Activated CD8-positive, alpha-beta memory T cell treated with anti-CD3 and anti-CD28 coated beads, Interleukin-2, amount 10 ng/mL, durations not matched to agents 7 days and 5 days (primary cell): ENCODE measurements around the gene LYL1. TPM values are rescaled to one million over a fixed set of nuclear protein-coding genes. Genes with fewer than 3 reads are reported as not detected.

Source experiments
- ATAC-seq: fragments of 150-1000 bp; cut with Tn5 transposase; one replicate; pipeline ENCODE4 v1.10.0; 2021; ENCODE audit warnings: moderate library complexity
- CTCF ChIA-PET: fragments of 350-600 bp; sonication (Branson Sonifier 250); formaldehyde crosslinking; loops from one replicate; lab custom pipeline; 2021; ENCODE audit warnings: antibody characterized with exemption; lab: Charles Lee
- DNase-seq: peaks from one replicate; pipeline ENCODE4 v3.0.0-alpha.2; 2020
- H3K27ac Mint-ChIP-seq: one replicate; pipeline ENCODE4 v1.8.0; 2021; ENCODE audit warnings: mild to moderate bottlenecking, mixed read lengths
- H3K27me3 Mint-ChIP-seq: one replicate; pipeline ENCODE4 v1.8.0; 2021; ENCODE audit warnings: mixed read lengths
- H3K36me3 Mint-ChIP-seq: one replicate; pipeline ENCODE4 v1.8.0; 2021; ENCODE audit warnings: mild to moderate bottlenecking, mixed read lengths
- H3K4me1 Mint-ChIP-seq: one replicate; pipeline ENCODE4 v1.8.0; 2021; ENCODE audit warnings: mixed read lengths
- H3K4me3 Mint-ChIP-seq: one replicate; pipeline ENCODE4 v1.8.0; 2021; ENCODE audit warnings: mild to moderate bottlenecking, moderate library complexity, mixed read lengths
- H3K9me3 Mint-ChIP-seq: one replicate; pipeline ENCODE4 v1.8.0; 2022; ENCODE audit warnings: low read depth, mixed read lengths
- total RNA-seq, 2 experiments: library from RNA; stranded (reverse); gene quantifications; one replicate each; pipeline ENCODE4 v1.2.3, GENCODE V29; 2021

Gene LYL1
- total RNA-seq, 2 experiments from 2014 or later, result 0.49 to 0.64 TPM

DNA sequence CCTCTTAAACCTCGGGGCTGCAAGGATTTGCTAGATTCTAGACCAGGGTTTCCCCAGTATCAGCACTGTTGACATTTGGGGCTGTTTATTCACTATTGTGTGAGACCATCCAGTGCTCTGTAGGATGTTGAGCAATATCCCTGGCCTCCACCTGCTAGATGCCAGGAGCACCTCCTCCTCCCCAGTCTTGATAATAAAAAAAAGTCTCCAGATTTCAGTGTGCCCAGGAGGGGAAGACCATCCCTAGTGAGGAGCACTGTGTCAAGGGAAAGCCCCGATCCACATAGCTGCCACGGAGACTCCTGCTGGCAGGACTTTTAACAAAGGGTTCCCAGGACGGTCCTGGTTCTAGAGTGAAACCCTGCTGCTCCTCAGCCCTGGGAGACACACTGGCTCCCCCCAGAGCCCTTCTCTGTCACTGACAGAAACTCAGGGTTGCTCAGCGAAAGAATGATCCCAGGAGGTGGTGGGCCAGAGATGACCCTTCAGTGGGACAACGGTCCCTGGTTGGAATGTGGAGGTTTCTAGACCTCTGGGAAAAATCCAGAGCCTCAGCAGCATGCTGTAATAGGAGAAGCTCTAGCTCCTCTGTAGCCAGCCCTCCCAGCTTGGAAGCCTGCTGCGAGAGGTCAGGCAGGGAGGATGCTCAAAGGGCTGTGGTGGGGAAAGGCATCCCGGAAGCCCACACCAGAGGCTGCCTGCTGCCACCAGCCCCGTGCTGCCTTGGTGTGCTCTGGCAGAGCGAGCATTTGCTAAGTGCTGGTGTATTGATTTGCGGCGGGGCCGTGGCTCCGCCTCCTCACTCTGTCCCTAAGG is 20.3 kb downstream of the LYL1 start:
- Mint-ChIP-seq H3K4me1 (no peaks in the 10 kb centered on the region), H3K27ac (no peak overlapping the region), H3K9me3 (no peaks in the 10 kb centered on the region), H3K27me3 (peaks cover 2% of the 10 kb centered on the region), H3K36me3 (no peaks in the 10 kb centered on the region), H3K4me3 (no peak overlapping the region)
- CTCF ChIA-PET, result interaction anchor here (0.6 to 5.2 kb wide), 4 partner anchors 12 to 117 kb away, joined by 3 to 21 read pairs (median 7); no protein-coding TSS in a partner anchor
- no peak for DNase-seq
- ATAC-seq, result no peak

DNA sequence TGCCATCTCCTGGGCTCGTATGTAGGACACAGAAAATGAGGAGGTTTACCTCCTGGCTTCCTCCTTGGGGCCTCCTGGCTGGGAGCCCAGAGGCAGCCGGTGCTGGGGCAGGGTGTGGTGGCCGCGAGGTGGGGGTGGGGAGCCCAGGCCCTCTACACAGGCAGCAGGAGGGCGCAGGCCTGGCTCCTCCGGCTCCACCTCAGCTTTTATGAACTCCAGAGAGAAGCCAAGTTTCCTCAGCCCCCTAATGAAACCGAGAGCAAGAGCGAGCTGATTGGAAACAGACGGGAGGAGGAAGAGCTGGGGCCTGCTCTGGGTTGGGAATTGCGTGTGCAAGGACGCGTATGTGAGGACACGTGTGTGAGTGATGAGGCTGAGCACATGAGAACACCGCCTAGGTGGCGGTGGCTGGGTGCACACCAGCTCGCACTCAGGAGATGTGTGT is 23.1 kb downstream of the LYL1 start:
- H3K27me3 Mint-ChIP-seq, result peaks cover 1% of the 10 kb centered on the region
- no peaks in the 10 kb centered on the region for H3K4me1 Mint-ChIP-seq
- H3K4me3 Mint-ChIP-seq, result no peak overlapping the region
- H3K9me3 Mint-ChIP-seq, result no peaks in the 10 kb centered on the region
- CTCF ChIA-PET, result interaction anchor here (0.7 to 4.3 kb wide), 3 partner anchors 14 to 46 kb away, joined by 3 to 20 read pairs (median 4); no protein-coding TSS in a partner anchor
- no peak for DNase-seq
- no peaks in the 10 kb centered on the region for H3K36me3 Mint-ChIP-seq
- no peak for ATAC-seq
- H3K27ac Mint-ChIP-seq, result no peak overlapping the region

DNA sequence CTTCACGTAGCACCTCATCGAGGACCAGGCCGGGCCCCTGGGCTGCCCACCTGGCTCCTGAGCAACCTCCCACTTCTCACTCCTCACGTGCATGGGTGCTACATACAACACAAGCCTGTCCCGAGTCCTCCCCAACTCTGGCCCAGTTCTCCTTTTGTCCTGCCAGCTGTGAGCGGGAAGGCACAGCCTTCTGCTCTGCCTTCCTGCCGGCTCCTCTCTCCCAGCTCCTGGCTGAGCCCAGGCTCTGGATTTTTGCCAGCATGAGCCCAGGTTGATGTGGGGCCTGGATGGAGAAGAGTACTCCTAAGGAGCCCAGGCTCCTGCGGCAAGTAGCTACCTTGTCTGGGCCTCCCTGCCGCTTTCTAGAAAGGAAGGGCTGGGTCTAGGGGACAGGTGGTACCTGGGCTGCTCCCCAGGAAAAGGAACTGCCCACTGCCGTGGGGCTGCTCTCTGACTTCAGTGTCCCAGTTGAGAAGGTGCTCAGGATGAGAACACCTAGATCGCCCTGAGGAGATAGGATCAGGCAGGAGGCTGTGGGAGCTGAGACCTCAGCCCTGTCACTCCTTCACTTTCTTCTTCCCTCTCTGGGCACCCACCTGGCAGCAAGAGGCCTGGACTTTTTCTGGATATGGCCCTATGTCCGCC is 23.6 kb downstream of the LYL1 start:
- no peak for ATAC-seq
- no peaks in the 10 kb centered on the region for H3K27me3 Mint-ChIP-seq
- DNase-seq, result no peak
- no peak overlapping the region for H3K4me3 Mint-ChIP-seq
- H3K27ac Mint-ChIP-seq, result no peak overlapping the region
- no peaks in the 10 kb centered on the region for H3K36me3 Mint-ChIP-seq
- no peaks in the 10 kb centered on the region for H3K9me3 Mint-ChIP-seq
- H3K4me1 Mint-ChIP-seq, result no peaks in the 10 kb centered on the region
- CTCF ChIA-PET, result interaction anchor here (0.7 to 4.3 kb wide), 4 partner anchors 15 to 101 kb away, joined by 3 to 20 read pairs (median 4); no protein-coding TSS in a partner anchor

DNA sequence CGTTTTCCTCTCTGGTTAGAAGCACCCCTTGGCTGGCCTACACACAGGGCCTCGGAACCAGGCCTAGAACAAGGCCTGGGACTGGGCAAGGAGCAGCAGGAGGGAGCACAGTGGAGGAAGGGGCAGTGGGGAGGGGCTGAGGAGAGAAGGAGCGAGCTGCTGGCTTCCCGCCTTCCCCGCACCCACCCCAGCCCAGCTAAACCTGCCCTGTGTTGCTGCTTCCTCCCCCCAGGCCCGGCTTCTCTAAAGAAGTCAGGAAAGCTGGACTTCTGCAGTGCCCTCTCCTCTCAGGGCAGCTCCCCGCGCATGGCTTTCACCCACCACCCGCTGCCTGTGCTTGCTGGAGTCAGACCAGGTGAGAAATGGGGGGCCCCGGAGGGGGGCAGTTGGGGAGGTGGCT is 24.3 kb downstream of the LYL1 start:
- Mint-ChIP-seq H3K4me1 (no peaks in the 10 kb centered on the region), H3K27ac (no peak overlapping the region), H3K4me3 (no peak overlapping the region), H3K36me3 (no peaks in the 10 kb centered on the region), H3K9me3 (no peaks in the 10 kb centered on the region), H3K27me3 (no peaks in the 10 kb centered on the region)
- no peak for ATAC-seq
- no peak for DNase-seq
- CTCF ChIA-PET, result interaction anchor here (1.1 to 4.3 kb wide), 3 partner anchors 17 to 101 kb away, joined by 4 to 20 read pairs (median 5); no protein-coding TSS in a partner anchor

DNA sequence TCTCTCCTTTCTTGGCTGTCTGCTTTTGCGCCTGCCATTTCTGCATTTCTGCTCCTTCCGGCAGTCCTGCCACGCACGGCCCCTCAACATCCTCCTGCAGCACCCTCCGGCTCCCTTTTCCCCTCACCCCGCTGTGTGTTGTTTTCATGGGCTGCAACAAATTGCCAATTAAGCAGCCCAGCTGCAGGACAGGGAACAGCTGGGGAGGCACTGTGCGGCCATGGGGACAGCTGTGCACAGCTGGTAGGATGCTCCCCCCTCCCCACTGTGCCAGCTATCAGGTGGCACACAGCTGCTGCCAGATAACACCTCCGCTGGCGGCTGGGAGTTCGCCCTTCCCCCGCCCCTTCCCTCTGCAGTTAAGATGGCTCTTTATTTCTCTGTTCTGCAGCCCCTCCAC is 25.4 kb downstream of the LYL1 start:
- Mint-ChIP-seq H3K9me3 (no peaks in the 10 kb centered on the region), H3K27ac (no peak overlapping the region), H3K36me3 (no peaks in the 10 kb centered on the region), H3K27me3 (no peaks in the 10 kb centered on the region), H3K4me3 (no peak overlapping the region), H3K4me1 (no peaks in the 10 kb centered on the region)
- no peak for DNase-seq
- ATAC-seq, result no peak
- CTCF ChIA-PET, result interaction anchor here (0.6 to 4.3 kb wide), 3 partner anchors 16 to 187 kb away, joined by 3 to 20 read pairs (median 5); no protein-coding TSS in a partner anchor

DNA sequence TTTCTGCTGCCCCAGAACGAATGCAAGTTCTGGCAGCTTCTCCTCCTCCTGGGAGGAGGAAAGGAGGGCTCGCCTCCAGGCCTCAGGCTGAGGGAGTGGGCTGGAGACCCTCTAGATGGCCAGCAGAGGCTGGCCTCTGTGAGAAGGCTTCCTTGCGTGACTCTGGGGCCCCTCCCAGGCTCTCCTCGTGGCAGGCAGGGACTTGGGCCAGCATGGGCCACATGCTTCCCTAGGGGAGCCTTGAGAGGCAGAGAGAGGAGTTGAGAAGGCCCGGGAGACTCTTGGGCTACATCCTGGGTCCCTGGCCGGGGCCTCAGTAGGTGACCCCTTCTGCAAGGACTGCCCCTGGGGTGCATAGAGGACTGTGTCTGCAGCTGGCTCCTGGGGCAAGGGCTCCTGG is 25.9 kb downstream of the LYL1 start:
- Mint-ChIP-seq H3K27ac (no peak overlapping the region), H3K9me3 (no peaks in the 10 kb centered on the region), H3K27me3 (no peaks in the 10 kb centered on the region), H3K4me3 (no peak overlapping the region), H3K36me3 (no peaks in the 10 kb centered on the region), H3K4me1 (no peaks in the 10 kb centered on the region)
- CTCF ChIA-PET, result interaction anchor here (4.3 kb wide), 1 partner anchor 16 kb away, joined by 20 read pairs; no protein-coding TSS in a partner anchor
- no peak for ATAC-seq
- no peak for DNase-seq

DNA sequence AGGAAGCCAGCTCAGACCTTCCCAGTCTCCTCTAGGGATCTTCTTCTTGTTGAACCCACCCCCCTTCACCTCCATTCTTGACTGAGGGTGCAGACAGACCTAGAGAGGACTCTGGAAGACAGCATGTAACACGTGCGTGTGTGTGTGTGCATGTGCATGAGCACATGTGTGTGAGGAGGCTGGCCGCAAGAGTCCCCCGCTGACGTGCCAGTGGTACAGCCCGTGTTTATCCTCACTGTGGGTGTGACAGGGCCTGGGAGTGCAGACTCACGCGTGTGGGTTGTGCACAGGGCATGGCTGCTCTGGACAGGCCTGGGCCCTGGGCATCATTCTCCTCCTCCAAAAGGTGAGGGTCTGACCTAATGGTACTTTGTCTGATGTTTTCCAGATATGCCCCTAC is 26.3 kb downstream of the LYL1 start:
- no peaks in the 10 kb centered on the region for H3K9me3 Mint-ChIP-seq
- H3K4me1 Mint-ChIP-seq, result no peaks in the 10 kb centered on the region
- CTCF ChIA-PET, result interaction anchor here (4.3 kb wide), 1 partner anchor 15 kb away, joined by 20 read pairs; no protein-coding TSS in a partner anchor
- no peaks in the 10 kb centered on the region for H3K27me3 Mint-ChIP-seq
- H3K4me3 Mint-ChIP-seq, result no peak overlapping the region
- DNase-seq, result no peak
- no peaks in the 10 kb centered on the region for H3K36me3 Mint-ChIP-seq
- no peak overlapping the region for H3K27ac Mint-ChIP-seq
- ATAC-seq, result no peak

DNA sequence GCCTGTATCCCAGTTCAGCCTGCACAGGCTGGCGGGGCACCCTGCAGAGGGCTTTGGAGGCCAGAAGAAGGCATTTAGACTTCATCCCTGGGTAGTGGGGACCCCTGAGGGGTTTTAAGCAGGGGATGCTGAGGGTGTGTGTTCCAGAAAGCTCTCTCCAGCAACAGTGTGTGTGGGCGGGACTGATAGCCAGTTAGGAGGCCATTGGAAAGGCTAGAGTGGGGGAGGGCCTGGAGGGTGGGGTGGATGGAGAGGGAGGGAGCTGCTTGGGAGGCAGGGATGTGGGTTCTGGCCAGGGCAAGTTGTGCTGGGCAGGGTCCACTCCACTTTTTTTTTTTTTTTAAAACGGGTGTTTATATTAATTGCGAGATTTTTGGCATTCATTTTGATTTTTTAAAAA is 28.3 kb downstream of the LYL1 start:
- Mint-ChIP-seq H3K4me3 (no peak overlapping the region), H3K9me3 (no peaks in the 10 kb centered on the region), H3K4me1 (no peaks in the 10 kb centered on the region), H3K36me3 (no peaks in the 10 kb centered on the region), H3K27ac (no peak overlapping the region), H3K27me3 (no peaks in the 10 kb centered on the region)
- ATAC-seq (no peak), DNase-seq (no peak)
- CTCF ChIA-PET, result interaction anchor here (0.6 to 5.5 kb wide), 4 partner anchors 13 to 188 kb away, joined by 4 to 34 read pairs (median 5); no protein-coding TSS in a partner anchor

DNA sequence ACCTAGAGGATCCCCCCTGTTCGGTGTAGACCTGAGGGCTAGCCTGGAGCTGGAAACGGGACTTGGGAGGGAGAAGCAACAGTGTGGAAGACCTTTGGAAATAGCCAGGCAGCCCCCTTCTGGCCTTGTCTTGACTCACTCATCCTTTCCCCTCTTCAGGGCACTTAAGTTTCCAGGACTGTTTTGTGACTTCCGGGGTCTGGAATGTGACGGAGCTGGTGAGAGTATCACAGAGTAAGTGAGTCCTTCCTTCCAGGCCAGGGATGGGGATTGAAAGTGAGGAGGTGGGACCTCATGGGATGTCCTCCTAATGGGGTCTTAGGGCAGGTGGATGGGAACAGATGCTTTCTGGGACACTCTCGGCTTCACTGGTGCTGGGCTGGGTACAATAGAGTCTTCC is 29.4 kb downstream of the LYL1 start:
- H3K4me1 Mint-ChIP-seq, result no peaks in the 10 kb centered on the region
- H3K27ac Mint-ChIP-seq, result no peak overlapping the region
- no peaks in the 10 kb centered on the region for H3K36me3 Mint-ChIP-seq
- H3K4me3 Mint-ChIP-seq, result no peak overlapping the region
- no peaks in the 10 kb centered on the region for H3K9me3 Mint-ChIP-seq
- CTCF ChIA-PET, result interaction anchor here (1.6 to 5.5 kb wide), 3 partner anchors 12 to 40 kb away, joined by 5 to 34 read pairs (median 5); no protein-coding TSS in a partner anchor
- no peak for ATAC-seq
- no peak for DNase-seq
- H3K27me3 Mint-ChIP-seq, result no peaks in the 10 kb centered on the region

DNA sequence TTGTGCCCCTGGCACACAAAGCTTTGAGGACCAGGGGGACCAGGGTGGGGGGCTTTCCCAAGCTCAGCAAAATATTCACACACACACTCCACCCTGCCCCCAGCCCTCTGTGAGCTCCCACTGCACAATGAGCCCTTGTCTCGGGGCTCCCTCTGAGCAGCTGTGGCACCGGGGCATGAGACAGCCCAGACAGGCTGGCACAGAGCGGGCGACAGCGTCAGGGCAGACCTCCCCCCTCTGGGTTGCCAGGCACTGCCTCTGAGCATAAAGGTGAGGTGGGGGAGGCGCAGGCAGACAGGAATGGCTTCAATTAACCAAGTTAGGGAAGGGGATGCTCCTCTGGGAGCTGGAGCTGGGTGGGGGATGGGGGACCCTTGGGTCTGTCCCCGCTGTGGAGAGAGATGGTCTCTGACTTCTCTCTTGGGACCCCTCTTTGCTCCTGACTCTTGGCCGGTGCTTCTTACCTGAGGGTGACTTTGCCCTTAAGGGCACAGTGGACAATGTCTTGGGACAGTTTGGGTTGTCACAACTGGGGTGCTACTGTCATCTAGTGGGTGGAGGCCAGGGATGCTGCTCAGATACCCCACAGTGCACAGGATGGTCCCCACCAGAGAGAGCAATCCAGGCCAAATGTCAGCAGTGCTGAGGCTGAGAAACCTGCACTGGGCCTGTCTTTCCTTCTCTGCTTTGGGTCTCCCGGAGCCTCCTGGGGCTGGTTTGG is 30.3 kb downstream of the LYL1 start:
- no peaks in the 10 kb centered on the region for H3K27me3 Mint-ChIP-seq
- no peak overlapping the region for H3K4me3 Mint-ChIP-seq
- no peaks in the 10 kb centered on the region for H3K4me1 Mint-ChIP-seq
- no peak for ATAC-seq
- no peaks in the 10 kb centered on the region for H3K36me3 Mint-ChIP-seq
- CTCF ChIA-PET, result interaction anchor here (0.8 to 5.5 kb wide), 3 partner anchors 11 to 107 kb away, joined by 3 to 34 read pairs (median 4); no protein-coding TSS in a partner anchor
- H3K27ac Mint-ChIP-seq, result no peak overlapping the region
- no peak for DNase-seq
- H3K9me3 Mint-ChIP-seq, result no peaks in the 10 kb centered on the region

DNA sequence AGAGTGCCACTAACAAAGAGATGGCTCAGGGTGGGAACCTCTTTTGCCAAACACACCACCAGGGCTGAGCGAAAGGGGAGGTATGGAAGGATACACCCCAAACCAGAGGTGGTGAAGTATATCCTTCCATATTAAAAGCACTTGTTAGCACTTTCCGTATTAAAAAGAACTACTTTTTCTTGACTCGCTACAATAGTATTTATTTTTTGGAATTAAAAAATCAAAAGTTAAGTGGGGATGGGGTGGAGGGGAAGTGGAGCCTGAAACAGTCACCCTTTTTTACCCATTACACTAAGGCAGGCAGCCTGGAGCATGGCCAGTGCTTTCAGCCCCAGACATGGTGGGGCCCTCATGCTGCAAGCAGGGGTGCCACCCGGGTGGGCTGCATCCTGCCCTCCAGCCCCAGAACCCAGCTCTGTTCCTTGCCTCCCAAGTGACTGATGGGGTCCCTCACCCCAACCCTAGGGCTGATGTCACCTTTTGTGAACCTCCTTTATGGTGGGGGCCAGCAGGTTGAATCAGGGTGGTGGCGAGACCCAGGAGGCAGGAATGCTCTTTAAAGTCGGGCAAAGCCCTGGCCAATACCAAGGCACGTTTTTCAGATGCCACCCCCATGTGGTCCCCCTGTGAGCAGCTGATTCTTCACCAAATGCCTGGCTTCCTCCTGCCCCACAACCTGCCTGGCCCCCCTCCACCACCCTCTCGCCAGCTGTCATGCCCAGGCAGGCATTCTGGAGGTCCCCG is 31.0 kb downstream of the LYL1 start:
- ATAC-seq (no peak), DNase-seq (no peak)
- H3K27ac Mint-ChIP-seq, result no peak overlapping the region
- no peak overlapping the region for H3K4me3 Mint-ChIP-seq
- no peaks in the 10 kb centered on the region for H3K36me3 Mint-ChIP-seq
- H3K4me1 Mint-ChIP-seq, result no peaks in the 10 kb centered on the region
- H3K9me3 Mint-ChIP-seq, result no peaks in the 10 kb centered on the region
- CTCF ChIA-PET, result interaction anchor here (0.8 to 5.5 kb wide), 4 partner anchors 10 to 107 kb away, joined by 3 to 34 read pairs (median 6); no protein-coding TSS in a partner anchor
- H3K27me3 Mint-ChIP-seq, result no peaks in the 10 kb centered on the region

DNA sequence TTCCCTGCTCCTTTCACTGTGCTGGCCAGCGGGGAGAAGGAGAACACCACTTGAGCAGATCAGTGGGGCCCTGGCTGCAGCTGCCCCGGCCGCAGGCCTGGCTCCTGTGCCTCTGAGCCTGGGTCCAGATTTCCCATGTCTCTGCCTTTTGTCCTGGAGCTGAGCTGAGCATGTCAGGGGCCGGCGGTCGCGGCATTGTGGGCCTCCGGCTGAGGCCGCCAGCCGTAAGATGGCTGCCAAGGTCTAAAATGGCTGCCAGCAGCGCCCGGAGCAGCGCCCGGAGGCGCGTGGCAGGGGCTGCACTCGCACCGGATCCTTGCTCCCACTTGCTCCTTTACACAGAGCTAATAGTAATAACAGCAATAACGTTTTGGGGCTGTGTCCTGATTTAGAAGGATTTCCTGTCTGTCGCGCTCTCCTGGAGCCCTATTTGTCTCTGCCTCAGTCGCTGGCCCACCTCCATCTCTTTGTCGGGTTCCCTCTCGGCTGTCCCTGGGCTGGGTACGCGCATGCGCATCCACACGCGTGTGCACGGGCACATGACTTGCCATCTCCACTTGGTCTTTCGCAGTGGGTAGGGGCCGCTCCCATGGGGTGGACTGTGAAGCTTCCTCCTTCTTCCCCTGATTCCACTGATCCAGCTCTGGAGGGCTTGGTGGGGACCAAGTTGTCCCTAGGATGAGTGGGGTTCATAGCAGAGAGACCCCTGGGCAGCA is 32.1 kb downstream of the LYL1 start:
- ATAC-seq, result no peak
- no peaks in the 10 kb centered on the region for H3K36me3 Mint-ChIP-seq
- H3K9me3 Mint-ChIP-seq, result no peaks in the 10 kb centered on the region
- CTCF ChIA-PET, result interaction anchor here (1.3 to 5.5 kb wide), 3 partner anchors 9 to 106 kb away, joined by 3 to 34 read pairs (median 9); no protein-coding TSS in a partner anchor
- H3K27ac Mint-ChIP-seq, result no peak overlapping the region
- H3K27me3 Mint-ChIP-seq, result no peaks in the 10 kb centered on the region
- H3K4me1 Mint-ChIP-seq, result no peaks in the 10 kb centered on the region
- H3K4me3 Mint-ChIP-seq, result no peak overlapping the region
- DNase-seq, result no peak
